Measurements from ENCODE around the gene INPP5A.
"Not testable (repeated sequence)": the region's sequence is repeated elsewhere in the genome, so short reads cannot be mapped to it uniquely, and the experiment has no call there.

GRCh38 chr10:132797986-132798385, 260.4 kb downstream of the INPP5A start:
- TF ChIP-seq CTCF, POLR2A (IDR thresholded peaks at IDR 0.05): not testable (repeated sequence)

Data from lower leg skin (tissue), 3 donors.